Dermis blood vessel endothelial cell (primary cell): ENCODE results near the gene KMT5C. TPM values are rescaled to one million over a fixed set of nuclear protein-coding genes. Genes with fewer than 3 reads are reported as not detected.

Experiments used
- DNase-seq: peaks from one replicate; pipeline ENCODE4 v3.0.0; 2010
- total RNA-seq: library from RNA; depleted of rRNA; stranded (reverse); fragments of >200 nt; gene quantifications from 2 replicates; pipeline ENCODE4 v1.2.3, GENCODE V29; 2014

KMT5C gene
- total RNA-seq, 1 donor from 2014 or later, result 6.1 TPM

- DNase-seq, result no peak
Observed at GRCh38 chr19:55369653-55370304, 30.1 kb downstream of the KMT5C start.

DNA sequence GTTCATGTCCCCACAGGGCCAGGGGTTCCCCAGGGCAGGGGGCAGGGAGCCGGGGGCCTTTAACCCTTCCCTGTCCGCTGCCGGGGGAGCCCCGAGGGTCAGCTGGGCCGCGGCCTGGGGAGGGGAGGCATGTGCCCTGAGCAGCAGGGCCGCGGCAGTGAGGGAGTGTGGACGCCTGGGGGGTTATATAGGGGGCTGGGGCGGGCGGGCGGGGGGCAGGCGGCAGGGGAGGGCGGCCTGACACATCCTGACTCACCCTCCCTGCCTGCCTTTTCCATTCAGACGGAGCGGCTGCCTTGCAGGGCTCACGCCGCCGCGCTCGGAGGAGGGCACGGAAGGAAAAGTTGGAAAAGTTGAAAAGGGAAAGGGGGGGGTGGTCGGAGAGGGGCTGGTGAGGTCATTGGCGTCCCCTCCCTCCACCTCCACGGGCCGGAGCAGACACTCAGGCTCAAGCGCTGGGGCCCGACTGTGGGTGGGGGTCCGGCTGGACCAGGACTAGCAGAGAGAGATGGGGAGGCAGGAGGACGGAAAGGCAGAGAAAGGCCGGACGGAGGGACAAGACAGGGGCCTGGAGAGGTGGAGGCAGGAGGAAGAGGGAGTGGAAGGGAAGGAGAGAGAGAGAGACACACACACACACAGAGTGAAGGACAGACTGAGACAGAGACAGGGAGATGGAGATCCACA is 30.8 kb downstream of the KMT5C start, which contains the start of gene IL11:
IL11 (minus strand) TSS at position 159 of the 684 bp plus-strand sequence; CDS start at position 6, 153 bp downstream.
- DNase-seq, result no peak

- no peak for DNase-seq
Observed at GRCh38 chr19:55372316-55373081, 32.8 kb downstream of the KMT5C start.

DNA sequence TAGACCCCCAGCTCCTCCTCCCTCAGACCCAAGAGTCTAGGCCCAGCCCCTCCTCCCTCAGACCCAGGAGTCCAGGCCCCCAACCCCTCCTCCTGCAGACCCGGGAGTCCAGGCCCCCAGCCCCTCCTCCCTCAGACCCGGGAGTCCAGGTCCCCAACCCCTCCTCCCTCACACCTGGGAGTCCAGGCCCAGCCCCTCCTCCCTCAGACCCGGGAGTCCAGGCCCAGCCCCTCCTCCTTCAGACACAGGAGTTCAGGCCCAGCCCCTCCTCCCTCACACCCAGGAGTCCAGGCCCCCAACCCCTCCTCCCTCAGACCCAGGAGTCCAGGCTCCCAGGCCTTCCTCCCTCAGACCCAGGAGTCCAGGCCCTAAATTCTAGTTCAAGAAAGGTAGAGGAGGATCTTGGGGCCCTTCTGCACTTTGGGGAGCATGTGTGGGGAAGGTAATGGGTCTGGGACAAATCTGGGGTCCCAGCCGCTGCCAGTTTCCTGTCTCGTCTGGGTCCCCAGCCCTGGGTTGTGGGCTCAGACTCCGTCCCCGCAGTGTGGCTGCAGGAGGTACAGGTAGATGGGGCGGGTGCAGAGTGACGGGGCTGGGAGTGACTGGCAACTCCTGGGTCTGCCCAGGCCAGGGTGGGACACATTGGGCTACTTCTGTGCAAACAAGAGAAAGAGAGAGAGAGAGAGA is 33.8 kb downstream of the KMT5C start:
- no peak for DNase-seq

- no peak for DNase-seq
Observed at GRCh38 chr19:55373993-55374757, 34.5 kb downstream of the KMT5C start.

GRCh38 chr19:55376241-55376933 is 36.7 kb downstream of the KMT5C start, which contains the start of gene TMEM190:
Gene TMEM190, plus strand, starts transcription at chr19:55376826. Its CDS starts 28 bp downstream, at chr19:55376854.
- DNase-seq, result no peak

GRCh38 chr19:55377356-55378131 is 37.9 kb downstream of the KMT5C start:
- DNase-seq, result no peak

- DNase-seq, result no peak
Observed at GRCh38 chr19:55379174-55379573, 39.5 kb downstream of the KMT5C start.

DNA sequence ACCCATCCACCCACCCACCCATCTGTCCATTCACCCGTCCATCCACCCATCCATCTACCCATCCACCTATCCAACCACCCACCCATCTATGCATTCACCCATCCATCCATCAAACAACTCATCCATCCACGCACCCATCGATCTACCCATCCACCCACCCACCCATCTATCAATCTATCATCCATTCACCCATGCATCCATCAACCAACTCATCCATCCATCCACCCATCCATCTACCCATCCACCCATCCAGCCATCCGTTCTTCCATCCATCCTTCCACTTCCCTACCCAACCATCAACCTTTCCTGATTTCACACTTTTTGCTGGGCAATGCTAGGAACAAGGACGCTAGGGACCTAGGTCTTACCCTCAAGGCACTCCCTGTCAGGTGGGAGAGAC is 42.3 kb downstream of the KMT5C start:
- DNase-seq, result no peak

- DNase-seq, result no peak
Observed at GRCh38 chr19:55382522-55383054, 42.9 kb downstream of the KMT5C start.

GRCh38 chr19:55383279-55384130 is 43.8 kb downstream of the KMT5C start:
- DNase-seq, result peak; percentile 83

DNA sequence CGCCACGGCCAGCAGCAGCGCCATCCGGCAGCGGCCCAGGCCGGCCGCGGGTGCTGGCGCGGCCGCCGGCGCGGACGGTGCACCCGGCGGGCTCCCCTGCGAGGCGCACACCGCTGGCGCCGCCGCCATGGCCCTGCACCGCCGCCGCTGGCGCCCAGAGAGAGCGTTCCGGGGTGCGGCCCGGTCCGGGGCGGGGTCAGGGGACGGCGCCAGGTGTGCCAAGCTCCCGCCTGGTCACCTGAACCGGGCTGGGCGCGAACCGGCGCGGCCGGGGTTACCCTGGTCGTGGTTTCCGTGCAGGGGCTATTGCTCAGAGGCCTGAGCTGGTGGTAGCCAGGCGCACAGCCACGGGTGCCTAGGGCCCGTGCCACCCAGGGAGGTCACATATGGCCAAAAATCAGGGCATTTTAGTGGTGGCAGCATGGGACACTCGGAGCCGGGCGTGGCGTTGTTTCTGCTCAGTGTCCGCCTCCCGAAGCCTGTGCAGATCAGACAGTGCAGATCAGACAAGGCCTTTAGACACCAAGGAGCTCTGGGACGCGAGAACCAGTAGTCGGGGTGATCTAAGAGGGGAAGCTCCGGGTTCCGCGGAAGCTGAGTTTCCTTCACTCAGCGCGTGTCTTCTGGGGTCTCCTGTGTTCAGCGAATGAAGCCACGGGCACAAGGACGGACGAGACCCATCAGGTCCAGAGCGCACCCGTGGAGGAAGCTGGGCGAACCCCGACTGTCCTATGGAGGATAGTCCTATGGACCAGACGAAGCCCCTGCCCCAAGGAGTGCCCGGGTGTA is 44.6 kb downstream of the KMT5C start, which contains the start of gene TMEM238:
TMEM238 (minus strand) TSS at position 162 of the 789 bp plus-strand sequence; CDS start at position 129, 33 bp downstream.
- DNase-seq, result no peak

DNA sequence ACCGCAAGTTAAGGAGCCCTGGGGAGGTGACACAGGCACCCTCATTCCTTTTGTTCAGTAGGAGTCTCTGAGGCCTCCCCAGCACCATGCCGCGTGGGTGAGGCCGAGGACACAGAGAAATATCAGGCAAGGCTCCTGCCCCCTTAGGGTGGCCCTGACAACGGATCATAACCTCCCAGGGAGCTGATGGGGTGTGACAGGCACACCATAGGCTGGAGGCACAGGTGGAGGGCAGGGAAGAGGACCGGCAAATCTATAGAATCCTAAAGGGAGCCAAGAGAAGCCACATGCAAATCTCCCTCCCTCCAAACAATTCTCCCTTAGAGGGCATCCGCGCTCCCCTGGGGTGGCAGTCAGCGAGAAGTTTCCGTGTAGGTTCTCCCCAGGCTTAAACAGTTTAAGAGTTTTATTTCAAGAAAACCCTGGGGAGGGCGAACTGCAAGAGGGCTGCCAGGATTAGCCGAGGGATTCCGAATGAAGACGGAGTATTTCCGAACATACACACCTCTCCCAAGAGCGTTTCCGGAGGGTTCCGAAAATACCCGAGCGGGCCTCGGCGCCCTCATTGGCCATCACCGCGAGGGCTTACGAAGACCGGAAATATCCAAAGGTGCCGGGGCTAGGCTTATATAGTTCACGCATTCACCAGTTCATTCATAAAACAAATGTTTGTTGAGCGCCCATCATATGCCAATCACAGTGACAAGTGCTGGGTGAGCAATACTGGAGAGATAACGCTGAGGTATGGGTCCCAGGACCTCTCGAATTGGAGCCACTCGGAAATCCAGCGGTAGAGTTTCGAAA is 45.4 kb downstream of the KMT5C start:
- peak; percentile 95 for DNase-seq

GRCh38 chr19:55385724-55386492 is 46.2 kb downstream of the KMT5C start, which contains the start of gene RPL28:
Gene RPL28, plus strand, starts transcription at chr19:55385932. Its CDS starts 426 bp downstream, at chr19:55386358.
- peak; percentile 99 for DNase-seq

GRCh38 chr19:55386493-55386971 is 46.9 kb downstream of the KMT5C start:
- no peak for DNase-seq
